Activated CD8-positive, alpha-beta T cell treated with anti-CD3 and anti-CD28 coated beads, Interleukin-2, amount 10 ng/mL, durations not matched to agents 7 days and 5 days (primary cell): ENCODE data around the gene PRAMEF1. TPM values are rescaled to one million over a fixed set of nuclear protein-coding genes. Genes with fewer than 3 reads are reported as not detected.

ENCODE experiments used
- total RNA-seq, 2 experiments: library from RNA; stranded (reverse); gene quantifications; one replicate each; pipeline ENCODE4 v1.2.3, GENCODE V29; 2021

The PRAMEF1 gene
- total RNA-seq, 2 experiments from 2014 or later: not detected

Other genes with a start within 250 kb of the PRAMEF1 start
- 10 to 100 TPM; 86.8 to 89.5 TPM for gene DHRS3, start 173.2 kb upstream of the PRAMEF1 start, total RNA-seq
- not detected for gene AADACL4, start 147.3 kb upstream of the PRAMEF1 start, total RNA-seq
- not detected for gene AADACL3, start 75.3 kb upstream of the PRAMEF1 start, total RNA-seq
- gene CFAP107, start 45.2 kb upstream of the PRAMEF1 start, total RNA-seq: not detected
- not detected for gene PRAMEF12, start 17.7 kb upstream of the PRAMEF1 start, total RNA-seq
- not detected for gene PRAMEF11, start 40.0 kb downstream of the PRAMEF1 start, total RNA-seq
- not detected for gene HNRNPCL1, start 57.3 kb downstream of the PRAMEF1 start, total RNA-seq
- not detected for gene PRAMEF2, start 65.7 kb downstream of the PRAMEF1 start, total RNA-seq
- gene PRAMEF4, start 94.8 kb downstream of the PRAMEF1 start, total RNA-seq: not detected
- gene PRAMEF10, start 106.9 kb downstream of the PRAMEF1 start, total RNA-seq: not detected
- gene PRAMEF7, start 125.2 kb downstream of the PRAMEF1 start, total RNA-seq: not detected
- not detected for gene PRAMEF6, start 156.2 kb downstream of the PRAMEF1 start, total RNA-seq